MM.1S (cell line): Measurements from ENCODE around the gene PRR20G.
"Not testable (repeated sequence)": the region's sequence is repeated elsewhere in the genome, so short reads cannot be mapped to it uniquely, and the experiment has no call there.

Experiments
- DNase-seq: peaks from one replicate; pipeline ENCODE4 v3.0.0-alpha.2; 2015
- H2AFZ ChIP-seq: fragments of 300-600 bp; sonication (generic); 2 replicates; pipeline ENCODE4 v1.6.0; 2016; ENCODE audit warnings: antibody characterized with exemption, low read length
- H3F3A ChIP-seq: fragments of 300-600 bp; sonication (generic); 2 replicates; pipeline ENCODE4 v1.6.1; 2016; ENCODE audit warnings: mild to moderate bottlenecking, antibody characterized with exemption, low read length, moderate library complexity, mixed read lengths; ENCODE audit not compliant: insufficient read depth
- H3K27ac ChIP-seq: fragments of 300-600 bp; sonication (generic); 2 replicates; pipeline ENCODE4 v1.5.1; 2016; ENCODE audit warnings: mild to moderate bottlenecking, low read length
- H3K27me3 ChIP-seq: fragments of 300-600 bp; sonication (generic); replicated peaks from 2 replicates; pipeline ENCODE4 v1.6.0; 2016; ENCODE audit warnings: low read length; ENCODE audit not compliant: insufficient read depth
- H3K36me3 ChIP-seq: fragments of 300-600 bp; sonication (generic); replicated peaks from 2 replicates; pipeline ENCODE4 v1.6.1; 2016; ENCODE audit warnings: mild to moderate bottlenecking, low read length, mixed read lengths; ENCODE audit not compliant: insufficient read depth
- H3K4me1 ChIP-seq: fragments of 300-600 bp; sonication (generic); 2 replicates; pipeline ENCODE4 v1.6.1; 2016; ENCODE audit warnings: low read length, mixed read lengths
- H3K4me2 ChIP-seq: fragments of 300-600 bp; sonication (generic); 2 replicates; pipeline ENCODE4 v1.6.0; 2016; ENCODE audit warnings: low read depth, low read length
- H3K4me3 ChIP-seq: fragments of 300-600 bp; sonication (generic); 2 replicates; pipeline ENCODE4 v1.5.1; 2016; ENCODE audit warnings: low read length, mixed read lengths
- H3K79me2 ChIP-seq: fragments of 300-600 bp; sonication (generic); 2 replicates; pipeline ENCODE4 v1.6.1; 2016; ENCODE audit warnings: mixed run types, low read length, mixed read lengths
- H3K9ac ChIP-seq: fragments of 300-600 bp; sonication (generic); 2 replicates; pipeline ENCODE4 v1.6.1; 2016; ENCODE audit warnings: low read length, mixed read lengths
- H3K9me2 ChIP-seq: fragments of 300-600 bp; sonication (generic); replicated peaks from 2 replicates; pipeline ENCODE4 v1.6.1; 2016; ENCODE audit warnings: mild to moderate bottlenecking, low read length, mixed read lengths; ENCODE audit not compliant: insufficient read depth
- H3K9me3 ChIP-seq: fragments of 300-600 bp; sonication (generic); replicated peaks from 2 replicates; pipeline ENCODE4 v1.6.1; 2016; ENCODE audit warnings: mild to moderate bottlenecking, low read length, mixed read lengths; ENCODE audit not compliant: insufficient read depth
- H4K20me1 ChIP-seq: fragments of 300-600 bp; sonication (generic); 2 replicates; pipeline ENCODE4 v1.6.1; 2016; ENCODE audit warnings: mild to moderate bottlenecking, low read length, moderate library complexity, mixed read lengths; ENCODE audit not compliant: insufficient read depth
- CTCF ChIP-seq: fragments of 300-600 bp; sonication (generic); IDR thresholded peaks from 2 replicates; pipeline ENCODE4 v1.5.1; 2016; ENCODE audit warnings: antibody characterized with exemption, low read length, mixed read lengths
- EZH2 ChIP-seq: fragments of 300-600 bp; sonication (generic); optimal IDR thresholded peaks from 2 replicates; pipeline ENCODE3; 2017; ENCODE audit warnings: low read depth, mild to moderate bottlenecking, antibody characterized with exemption, low read length, mixed read lengths
- EZH2phosphoT487 ChIP-seq: fragments of 300-600 bp; sonication (generic); IDR thresholded peaks from 2 replicates; pipeline ENCODE4 v1.6.1; 2018; ENCODE audit warnings: antibody characterized with exemption, low read length

PRR20G gene

GRCh38 chr3:127296166-127296565 lies 8.3 kb upstream of the PRR20G start:
- Histone ChIP-seq H3K9ac (no peak overlapping the region), H3K9me2 (no peaks in the 10 kb centered on the region), H3K36me3 (no peaks in the 10 kb centered on the region), H3K27me3 (peaks cover 10% of the 10 kb centered on the region), H3K4me1 (no peaks in the 10 kb centered on the region), H2AFZ (no peak overlapping the region), H3K4me3 (no peak overlapping the region), H4K20me1 (no peaks in the 10 kb centered on the region), H3K27ac (no peak overlapping the region), H3K79me2 (no peaks in the 10 kb centered on the region), H3K9me3 (no peaks in the 10 kb centered on the region), H3F3A (no peaks in the 10 kb centered on the region), H3K4me2 (no peak overlapping the region)
- DNase-seq: no peak
- TF ChIP-seq EZH2phosphoT487: no peak
- no peak for TF ChIP-seq EZH2
- TF ChIP-seq CTCF: no peak

- not testable (repeated sequence) for H3K9me2 ChIP-seq, H3K9ac ChIP-seq, H3K27ac ChIP-seq, H3K27me3 ChIP-seq, H3K79me2 ChIP-seq, H3K36me3 ChIP-seq, DNase-seq, H2AFZ ChIP-seq, H3K4me1 ChIP-seq, H3K4me2 ChIP-seq, H3K9me3 ChIP-seq, H3F3A ChIP-seq, H4K20me1 ChIP-seq, H3K4me3 ChIP-seq
Measured at GRCh38 chr3:127293650-127294049, 5.8 kb upstream of the PRR20G start.

GRCh38 chr3:127291611-127292010 lies 3.8 kb upstream of the PRR20G start:
- Histone ChIP-seq H3K4me1 (no peaks in the 10 kb centered on the region), H3K36me3 (no peaks in the 10 kb centered on the region), H3K27ac (no peak overlapping the region), H3K79me2 (no peaks in the 10 kb centered on the region), H3F3A (no peaks in the 10 kb centered on the region), H4K20me1 (no peaks in the 10 kb centered on the region), H3K9me3 (no peaks in the 10 kb centered on the region), H3K4me2 (no peak overlapping the region), H3K9ac (no peak overlapping the region), H3K27me3 (peaks cover 4% of the 10 kb centered on the region), H3K9me2 (no peaks in the 10 kb centered on the region), H3K4me3 (no peak overlapping the region), H2AFZ (no peak overlapping the region)
- TF ChIP-seq CTCF (no peak), EZH2phosphoT487 (no peak), EZH2 (no peak)
- DNase-seq: no peak

GRCh38 chr3:127291114-127291513 lies 3.3 kb upstream of the PRR20G start:
- Histone ChIP-seq H3K27me3 (peaks cover 4% of the 10 kb centered on the region), H3K36me3 (no peaks in the 10 kb centered on the region), H3K4me2 (no peak overlapping the region), H3K79me2 (no peaks in the 10 kb centered on the region), H3K4me1 (no peaks in the 10 kb centered on the region), H3F3A (no peaks in the 10 kb centered on the region), H3K9ac (no peak overlapping the region), H3K4me3 (no peak overlapping the region), H3K27ac (no peak overlapping the region), H3K9me2 (no peaks in the 10 kb centered on the region), H4K20me1 (no peaks in the 10 kb centered on the region), H2AFZ (no peak overlapping the region), H3K9me3 (no peaks in the 10 kb centered on the region)
- TF ChIP-seq EZH2 (no peak), CTCF (no peak), EZH2phosphoT487 (no peak)
- DNase-seq: no peak
